ENCODE data around the gene PCDHGB2. TPM values are rescaled to one million over a fixed set of nuclear protein-coding genes. Genes with fewer than 3 reads are reported as not detected.
"Not testable (repeated sequence)": the region's sequence is repeated elsewhere in the genome, so short reads cannot be mapped to it uniquely, and the experiment has no call there.

Gene PCDHGB2
- total and polyA plus RNA-seq, 2 experiments from 2014 or later, result 1.0 to 3.0 TPM

DNA sequence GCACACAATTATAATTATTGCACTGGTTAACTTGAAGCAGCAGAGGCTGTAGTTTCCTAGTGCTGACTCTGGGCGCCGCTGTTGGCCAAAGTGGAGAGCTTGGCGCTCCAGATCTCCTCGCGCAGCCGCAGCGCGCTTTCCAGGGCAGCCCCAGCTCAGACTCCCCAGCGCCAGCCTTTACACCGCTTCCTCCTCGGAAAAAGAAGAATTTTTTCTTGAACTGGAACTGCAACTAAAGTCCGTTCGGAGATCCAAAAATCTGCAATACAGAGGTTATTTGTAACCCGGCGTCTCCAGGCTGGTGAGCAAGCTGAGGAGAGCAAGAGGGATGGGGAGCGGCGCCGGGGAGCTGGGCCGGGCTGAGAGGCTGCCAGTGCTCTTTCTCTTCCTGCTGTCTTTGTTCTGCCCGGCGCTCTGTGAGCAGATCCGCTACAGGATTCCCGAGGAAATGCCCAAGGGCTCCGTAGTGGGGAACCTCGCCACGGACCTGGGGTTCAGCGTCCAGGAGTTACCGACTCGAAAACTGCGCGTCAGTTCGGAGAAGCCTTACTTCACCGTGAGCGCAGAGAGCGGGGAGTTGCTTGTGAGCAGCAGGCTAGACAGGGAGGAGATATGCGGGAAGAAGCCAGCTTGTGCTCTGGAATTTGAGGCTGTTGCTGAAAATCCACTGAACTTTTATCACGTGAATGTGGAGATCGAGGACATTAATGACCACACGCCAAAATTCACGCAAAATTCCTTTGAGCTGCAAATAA is 27.9 kb downstream of the PCDHGB2 start, which contains the start of gene PCDHGB4:
PCDHGB4 (plus strand) TSS at position 142 of the 755 bp plus-strand sequence; CDS start at position 329, 187 bp downstream.
- not testable (repeated sequence) for H3K27me3 ChIP-seq; H3K27ac ChIP-seq; H3K4me1 ChIP-seq (ENCODE audit: low read depth); H3K36me3 ChIP-seq; H3K9me3 ChIP-seq (ENCODE audit: low read depth)
- TF ChIP-seq, protein P1, sequence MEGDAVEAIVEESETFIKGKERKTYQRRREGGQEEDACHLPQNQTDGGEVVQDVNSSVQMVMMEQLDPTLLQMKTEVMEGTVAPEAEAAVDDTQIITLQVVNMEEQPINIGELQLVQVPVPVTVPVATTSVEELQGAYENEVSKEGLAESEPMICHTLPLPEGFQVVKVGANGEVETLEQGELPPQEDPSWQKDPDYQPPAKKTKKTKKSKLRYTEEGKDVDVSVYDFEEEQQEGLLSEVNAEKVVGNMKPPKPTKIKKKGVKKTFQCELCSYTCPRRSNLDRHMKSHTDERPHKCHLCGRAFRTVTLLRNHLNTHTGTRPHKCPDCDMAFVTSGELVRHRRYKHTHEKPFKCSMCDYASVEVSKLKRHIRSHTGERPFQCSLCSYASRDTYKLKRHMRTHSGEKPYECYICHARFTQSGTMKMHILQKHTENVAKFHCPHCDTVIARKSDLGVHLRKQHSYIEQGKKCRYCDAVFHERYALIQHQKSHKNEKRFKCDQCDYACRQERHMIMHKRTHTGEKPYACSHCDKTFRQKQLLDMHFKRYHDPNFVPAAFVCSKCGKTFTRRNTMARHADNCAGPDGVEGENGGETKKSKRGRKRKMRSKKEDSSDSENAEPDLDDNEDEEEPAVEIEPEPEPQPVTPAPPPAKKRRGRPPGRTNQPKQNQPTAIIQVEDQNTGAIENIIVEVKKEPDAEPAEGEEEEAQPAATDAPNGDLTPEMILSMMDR (IDR thresholded peaks at IDR 0.05; ENCODE audit: low read depth, low read length), result peak; percentile 50
- peak; percentile 44 to 50 for DNase-seq (ENCODE audit: low read depth in 1 of 2, low spot score in 1 of 2)
- H3K4me3 ChIP-seq, result peak within 1 kb of the TSS; percentile 33

- Histone ChIP-seq H3K36me3 (no peaks in the 10 kb centered on the region), H3K4me1 (ENCODE audit: low read depth) (no peaks in the 10 kb centered on the region), H3K9me3 (ENCODE audit: low read depth) (peaks cover 7% of the 10 kb centered on the region), H3K27me3 (no peaks in the 10 kb centered on the region), H3K27ac (no peak overlapping the region), H3K4me3 (no peak overlapping the region)
- DNase-seq (ENCODE audit: low read depth in 1 of 2, low spot score in 1 of 2), result no peak
- TF ChIP-seq, protein P1 (IDR thresholded peaks at IDR 0.05; ENCODE audit: low read depth, low read length), result no peak
Measured at GRCh38 chr5:141388661-141389060, 28.9 kb downstream of the PCDHGB2 start.

DNA sequence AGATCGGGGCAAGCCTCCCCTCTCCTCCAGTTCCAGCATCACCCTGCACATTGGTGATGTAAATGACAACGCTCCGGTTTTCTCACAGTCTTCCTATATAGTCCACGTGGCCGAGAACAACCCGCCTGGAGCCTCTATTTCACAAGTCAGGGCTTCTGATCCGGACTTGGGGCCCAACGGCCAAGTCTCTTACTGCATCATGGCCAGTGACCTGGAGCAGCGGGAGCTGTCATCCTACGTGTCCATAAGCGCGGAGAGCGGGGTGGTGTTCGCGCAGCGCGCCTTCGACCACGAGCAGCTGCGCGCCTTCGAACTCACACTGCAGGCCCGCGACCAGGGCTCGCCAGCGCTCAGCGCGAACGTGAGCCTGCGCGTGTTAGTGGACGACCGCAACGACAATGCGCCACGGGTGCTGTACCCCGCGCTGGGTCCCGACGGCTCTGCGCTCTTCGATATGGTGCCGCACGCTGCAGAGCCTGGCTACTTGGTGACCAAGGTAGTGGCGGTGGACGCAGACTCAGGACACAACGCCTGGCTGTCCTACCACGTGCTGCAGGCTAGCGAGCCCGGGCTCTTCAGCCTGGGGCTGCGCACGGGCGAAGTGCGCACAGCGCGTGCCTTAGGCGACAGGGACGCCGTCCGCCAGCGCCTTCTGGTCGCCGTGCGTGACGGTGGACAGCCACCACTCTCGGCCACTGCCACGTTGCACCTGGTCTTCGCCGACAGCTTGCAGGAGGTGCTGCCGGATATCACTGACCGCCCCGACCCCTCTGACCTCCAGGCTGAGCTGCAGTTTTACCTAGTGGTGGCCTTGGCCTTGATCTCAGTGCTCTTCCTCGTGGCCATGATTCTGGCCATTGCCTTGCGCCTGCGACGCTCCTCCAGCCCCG is 29.6 kb downstream of the PCDHGB2 start:
- no peak overlapping the region for H3K4me3 ChIP-seq
- no peaks in the 10 kb centered on the region for H3K4me1 ChIP-seq (ENCODE audit: low read depth)
- DNase-seq (ENCODE audit: low read depth in 1 of 2, low spot score in 1 of 2), result no peak
- H3K36me3 ChIP-seq, result no peaks in the 10 kb centered on the region
- no peaks in the 10 kb centered on the region for H3K27me3 ChIP-seq
- peaks cover 7% of the 10 kb centered on the region for H3K9me3 ChIP-seq (ENCODE audit: low read depth)
- TF ChIP-seq, protein P1 (IDR thresholded peaks at IDR 0.05; ENCODE audit: low read depth, low read length), result no peak
- H3K27ac ChIP-seq, result no peak overlapping the region

GRCh38 chr5:141392429-141393198 is 32.8 kb downstream of the PCDHGB2 start, which contains the start of gene PCDHGA8:
PCDHGA8 (plus strand) TSS chr5:141392633; CDS start chr5:141392814, 181 bp downstream.
- Histone ChIP-seq H3K9me3 (ENCODE audit: low read depth) (peaks cover 7% of the 10 kb centered on the region), H3K27me3 (no peaks in the 10 kb centered on the region), H3K4me1 (ENCODE audit: low read depth) (no peaks in the 10 kb centered on the region), H3K27ac (no peak within 1 kb of the TSS), H3K4me3 (no peak within 1 kb of the TSS), H3K36me3 (no peaks in the 10 kb centered on the region)
- TF ChIP-seq, protein P1 (IDR thresholded peaks at IDR 0.05; ENCODE audit: low read depth, low read length), result no peak
- no peak for DNase-seq (ENCODE audit: low read depth in 1 of 2, low spot score in 1 of 2)

DNA sequence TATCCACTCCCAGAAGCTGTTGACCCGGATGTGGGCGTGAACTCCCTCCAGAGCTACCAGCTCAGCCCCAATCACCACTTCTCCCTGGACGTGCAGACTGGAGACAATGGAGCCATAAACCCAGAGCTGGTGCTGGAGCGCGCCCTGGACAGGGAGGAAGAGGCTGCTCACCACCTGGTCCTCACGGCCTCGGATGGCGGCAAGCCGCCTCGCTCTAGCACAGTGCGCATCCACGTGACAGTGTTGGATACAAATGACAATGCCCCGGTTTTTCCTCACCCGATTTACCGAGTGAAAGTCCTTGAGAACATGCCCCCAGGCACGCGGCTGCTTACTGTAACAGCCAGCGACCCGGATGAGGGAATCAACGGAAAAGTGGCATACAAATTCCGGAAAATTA is 33.5 kb downstream of the PCDHGB2 start:
- TF ChIP-seq, protein P1 (IDR thresholded peaks at IDR 0.05; ENCODE audit: low read depth, low read length), result no peak
- Histone ChIP-seq H3K4me3 (no peak overlapping the region), H3K9me3 (ENCODE audit: low read depth) (peaks cover 7% of the 10 kb centered on the region), H3K4me1 (ENCODE audit: low read depth) (no peaks in the 10 kb centered on the region), H3K27ac (no peak overlapping the region), H3K27me3 (no peaks in the 10 kb centered on the region), H3K36me3 (no peaks in the 10 kb centered on the region)
- DNase-seq (ENCODE audit: low read depth in 1 of 2, low spot score in 1 of 2), result no peak

DNA sequence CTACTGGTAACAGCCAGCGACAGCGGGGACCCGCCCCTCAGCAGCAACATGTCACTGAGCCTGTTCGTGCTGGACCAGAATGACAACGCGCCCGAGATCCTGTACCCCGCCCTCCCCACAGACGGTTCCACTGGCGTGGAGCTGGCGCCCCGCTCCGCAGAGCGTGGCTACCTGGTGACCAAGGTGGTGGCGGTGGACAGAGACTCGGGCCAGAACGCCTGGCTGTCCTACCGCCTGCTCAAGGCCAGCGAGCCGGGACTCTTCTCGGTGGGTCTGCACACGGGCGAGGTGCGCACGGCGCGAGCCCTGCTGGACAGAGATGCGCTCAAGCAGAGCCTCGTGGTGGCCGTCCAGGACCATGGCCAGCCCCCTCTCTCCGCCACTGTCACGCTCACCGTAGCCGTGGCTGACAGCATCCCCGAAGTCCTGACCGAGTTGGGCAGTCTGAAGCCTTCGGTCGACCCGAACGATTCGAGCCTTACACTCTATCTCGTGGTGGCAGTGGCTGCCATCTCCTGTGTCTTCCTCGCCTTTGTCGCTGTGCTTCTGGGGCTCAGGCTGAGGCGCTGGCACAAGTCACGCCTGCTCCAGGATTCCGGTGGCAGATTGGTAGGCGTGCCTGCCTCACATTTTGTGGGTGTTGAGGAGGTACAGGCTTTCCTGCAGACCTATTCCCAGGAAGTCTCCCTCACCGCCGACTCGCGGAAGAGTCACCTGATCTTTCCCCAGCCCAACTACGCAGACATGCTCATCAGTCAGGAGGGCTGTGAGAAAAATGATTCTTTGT is 34.8 kb downstream of the PCDHGB2 start:
- H3K9me3 ChIP-seq (ENCODE audit: low read depth); DNase-seq (ENCODE audit: low read depth in 1 of 2, low spot score in 1 of 2); H3K4me3 ChIP-seq; H3K27me3 ChIP-seq; H3K27ac ChIP-seq; H3K36me3 ChIP-seq; H3K4me1 ChIP-seq (ENCODE audit: low read depth): not testable (repeated sequence)

Measured in cardiac muscle cell (in vitro differentiated cells and primary cell).